Measurements from ENCODE around the gene PCMTD2.

Gene PCMTD2

GRCh38 chr20:64236137-64237088 lies 19.1 kb upstream of the PCMTD2 start:
- no peak for TF ChIP-seq CTCF (IDR thresholded peaks at IDR 0.05)
- DNase-seq, result no peak
- Mint-ChIP-seq H3K4me3 (no peak overlapping the region), H3K4me1 (peaks cover 13% of the 10 kb centered on the region), H3K9me3 (peaks cover 21% of the 10 kb centered on the region), H3K27ac (no peak overlapping the region), H3K36me3 (ENCODE audit: low read depth) (no peaks in the 10 kb centered on the region), H3K27me3 (ENCODE audit: low read depth, poor library complexity) (peaks cover 6% of the 10 kb centered on the region)

GRCh38 chr20:64237316-64237715 lies 18.2 kb upstream of the PCMTD2 start:
- no peak overlapping the region for H3K27ac Mint-ChIP-seq
- H3K27me3 Mint-ChIP-seq (ENCODE audit: low read depth, poor library complexity), result peaks cover 6% of the 10 kb centered on the region
- H3K4me3 Mint-ChIP-seq, result no peak overlapping the region
- H3K4me1 Mint-ChIP-seq, result peaks cover 13% of the 10 kb centered on the region
- DNase-seq, result no peak
- peaks cover 21% of the 10 kb centered on the region for H3K9me3 Mint-ChIP-seq
- no peak for TF ChIP-seq CTCF (IDR thresholded peaks at IDR 0.05)
- no peaks in the 10 kb centered on the region for H3K36me3 Mint-ChIP-seq (ENCODE audit: low read depth)

GRCh38 chr20:64238115-64238825 lies 17.3 kb upstream of the PCMTD2 start:
- H3K27me3 Mint-ChIP-seq (ENCODE audit: low read depth, poor library complexity), result peaks cover 8% of the 10 kb centered on the region
- H3K9me3 Mint-ChIP-seq, result peaks cover 21% of the 10 kb centered on the region
- no peaks in the 10 kb centered on the region for H3K36me3 Mint-ChIP-seq (ENCODE audit: low read depth)
- no peak overlapping the region for H3K27ac Mint-ChIP-seq
- TF ChIP-seq CTCF (IDR thresholded peaks at IDR 0.05), result no peak
- DNase-seq, result no peak
- H3K4me1 Mint-ChIP-seq, result peaks cover 10% of the 10 kb centered on the region
- H3K4me3 Mint-ChIP-seq, result no peak overlapping the region

- Mint-ChIP-seq H3K4me3 (no peak overlapping the region), H3K27me3 (ENCODE audit: low read depth, poor library complexity) (peaks cover 14% of the 10 kb centered on the region), H3K9me3 (peaks cover 15% of the 10 kb centered on the region), H3K27ac (no peak overlapping the region), H3K36me3 (ENCODE audit: low read depth) (no peaks in the 10 kb centered on the region), H3K4me1 (peaks cover 10% of the 10 kb centered on the region)
- no peak for TF ChIP-seq CTCF (IDR thresholded peaks at IDR 0.05)
- DNase-seq, result no peak
Observed at GRCh38 chr20:64238851-64239387, 16.6 kb upstream of the PCMTD2 start.

- peaks cover 19% of the 10 kb centered on the region for H3K27me3 Mint-ChIP-seq (ENCODE audit: low read depth, poor library complexity)
- peaks cover 10% of the 10 kb centered on the region for H3K4me1 Mint-ChIP-seq
- H3K9me3 Mint-ChIP-seq, result peaks cover 13% of the 10 kb centered on the region
- TF ChIP-seq CTCF (IDR thresholded peaks at IDR 0.05), result no peak
- H3K36me3 Mint-ChIP-seq (ENCODE audit: low read depth), result no peaks in the 10 kb centered on the region
- H3K4me3 Mint-ChIP-seq, result no peak overlapping the region
- no peak overlapping the region for H3K27ac Mint-ChIP-seq
- DNase-seq, result no peak
Observed at GRCh38 chr20:64239449-64240242, 15.9 kb upstream of the PCMTD2 start.
